Spinal cord (tissue), 10 donors: ENCODE results near the gene FITM2. TPM values are rescaled to one million over a fixed set of nuclear protein-coding genes. Genes with fewer than 3 reads are reported as not detected.

Experiments used
- DNase-seq, 6 donors: peaks; one replicate each; pipeline versions ENCODE4 v3.0.0 to v3.0.0-alpha.2; 2013 to 2015; ENCODE audit warnings: low spot score in 6 of 6, low read depth in 4 of 6
- H3K27ac ChIP-seq: one replicate; pipeline ENCODE4 v1.5.1; 2013; ENCODE audit warnings: low read depth, low read length, control low read depth
- H3K27me3 ChIP-seq: one replicate; pipeline ENCODE4 v1.6.1; 2013; ENCODE audit warnings: low read length; ENCODE audit not compliant: control insufficient read depth, insufficient read depth
- H3K36me3 ChIP-seq: one replicate; pipeline ENCODE4 v1.6.1; 2013; ENCODE audit warnings: low read length; ENCODE audit not compliant: control insufficient read depth, insufficient read depth
- H3K4me1 ChIP-seq: one replicate; pipeline ENCODE4 v1.6.1; 2013; ENCODE audit warnings: low read length; ENCODE audit not compliant: control insufficient read depth, insufficient read depth
- H3K4me3 ChIP-seq: one replicate; pipeline ENCODE4 v1.5.1; 2013; ENCODE audit warnings: low read depth, low read length, control low read depth
- H3K9me3 ChIP-seq: one replicate; pipeline ENCODE4 v1.6.1; 2013; ENCODE audit warnings: low read length; ENCODE audit not compliant: control insufficient read depth, insufficient read depth
- WGBS: methylation state at CpG from one replicate; pipeline ENCODE4 v1.1.5; 2013; ENCODE audit warnings: missing lambda C conversion rate; ENCODE audit not compliant: insufficient coverage; 5-methylcytosine and 5-hydroxymethylcytosine counted together
- polyA plus RNA-seq, 2 donors: library from polyadenylated mRNA; unstranded; fragments of 120-200 nt; gene quantifications; one replicate each; pipeline ENCODE4 v1.2.1, GENCODE V29; 2013; ENCODE audit not compliant: insufficient read length in 2 of 2
- total RNA-seq, 2 donors: library from RNA; depleted of rRNA in 1 of 2; stranded (reverse); fragments of 120-200 nt in 1 of 2; fragments of >200 nt in 1 of 2; gene quantifications; one replicate each; pipeline versions ENCODE4 v1.2.3 to v1.2.4, GENCODE V29; 2013 to 2014
- donor health status: healthy.

The FITM2 gene
- total and polyA plus RNA-seq, 4 donors = 12.5 to 16.5 (median 14.2) TPM

GRCh38 chr20:44288252-44288651 lies 22.8 kb downstream of the FITM2 start:
- Histone ChIP-seq H3K36me3 (no peaks in the 10 kb centered on the region), H3K4me3 (no peak overlapping the region), H3K9me3 (no peaks in the 10 kb centered on the region), H3K4me1 (no peaks in the 10 kb centered on the region), H3K27ac (no peak overlapping the region), H3K27me3 (no peaks in the 10 kb centered on the region)
- WGBS = 100% methylated on average over 2 of the region's 3 CpGs
- no peak for DNase-seq

DNA sequence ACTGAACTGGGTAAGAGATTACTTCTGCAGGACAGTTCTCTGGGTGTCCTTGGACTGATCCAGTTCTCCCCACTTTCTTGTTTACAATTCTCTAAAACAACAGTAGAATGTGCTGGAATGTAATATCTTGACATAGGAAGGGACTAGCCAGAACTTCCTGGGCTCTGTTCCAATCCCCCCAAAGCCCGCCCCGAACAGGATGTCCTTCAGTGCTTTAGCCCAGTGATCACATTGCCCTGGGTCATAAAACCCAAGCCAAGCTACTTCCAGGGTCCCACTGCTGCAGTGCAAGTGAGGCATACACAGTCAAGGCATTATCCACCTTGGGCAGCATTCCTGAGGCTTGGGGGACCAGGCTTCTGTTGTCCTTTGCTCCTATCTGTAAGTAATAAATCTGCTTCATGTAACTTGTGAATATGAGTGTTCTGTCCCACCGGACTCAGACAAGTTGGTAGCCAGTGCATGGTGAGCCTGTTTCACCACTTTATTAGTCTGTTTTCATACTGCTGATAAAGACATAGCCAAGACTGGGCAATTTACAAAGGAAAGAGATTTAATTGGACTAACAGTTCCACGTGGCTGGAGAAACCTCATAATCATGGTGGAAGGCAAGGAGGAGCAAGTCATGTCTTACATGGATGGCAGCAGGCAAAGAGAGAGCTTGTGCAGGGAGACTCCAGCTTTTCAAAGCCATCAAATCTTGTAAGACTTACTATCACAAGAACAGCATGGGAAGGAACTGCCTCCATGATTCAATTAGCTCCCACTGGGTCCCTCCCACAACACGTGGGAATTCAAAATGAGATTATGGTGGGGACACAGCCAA lies 23.5 kb downstream of the FITM2 start:
- Histone ChIP-seq H3K4me3 (no peak overlapping the region), H3K27ac (no peak overlapping the region), H3K4me1 (no peaks in the 10 kb centered on the region), H3K9me3 (no peaks in the 10 kb centered on the region), H3K27me3 (no peaks in the 10 kb centered on the region), H3K36me3 (no peaks in the 10 kb centered on the region)
- no peak for DNase-seq
- WGBS = 82% methylated on average over 3 of the region's 5 CpGs

DNA sequence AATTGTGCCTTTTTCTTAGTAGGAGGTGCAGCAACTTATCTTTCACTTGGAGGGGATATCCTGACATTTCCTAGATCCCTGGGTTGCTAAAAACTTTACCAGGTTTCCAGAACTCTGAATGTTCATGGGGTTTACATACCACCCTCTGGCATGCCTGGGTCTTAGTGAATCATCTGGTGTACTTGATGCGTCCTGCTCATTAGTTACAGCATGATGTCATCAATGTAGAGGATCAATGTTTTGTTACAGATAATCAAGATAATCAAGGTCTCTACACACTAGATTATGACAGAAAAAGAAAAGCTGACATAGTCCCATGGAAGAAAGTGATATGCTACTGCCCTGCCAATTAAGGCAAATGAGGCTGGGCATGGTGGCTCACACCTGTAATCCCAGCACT lies 27.0 kb downstream of the FITM2 start:
- DNase-seq = no peak
- H3K27me3 ChIP-seq = no peaks in the 10 kb centered on the region
- peaks cover 14% of the 10 kb centered on the region for H3K36me3 ChIP-seq
- H3K9me3 ChIP-seq = no peaks in the 10 kb centered on the region
- H3K4me1 ChIP-seq = no peaks in the 10 kb centered on the region
- no peak overlapping the region for H3K27ac ChIP-seq
- H3K4me3 ChIP-seq = no peak overlapping the region
- no CpG with 5 or more reads among the region's 1 CpG for WGBS

GRCh38 chr20:44282192-44282591 lies 28.8 kb downstream of the FITM2 start:
- Histone ChIP-seq H3K27me3 (no peaks in the 10 kb centered on the region), H3K9me3 (no peaks in the 10 kb centered on the region), H3K36me3 (peaks cover 17% of the 10 kb centered on the region), H3K4me3 (no peak overlapping the region), H3K4me1 (no peaks in the 10 kb centered on the region), H3K27ac (no peak overlapping the region)
- no peak for DNase-seq
- WGBS = 100% methylated on average over 1 of the region's 3 CpGs

GRCh38 chr20:44280387-44280786 lies 30.6 kb downstream of the FITM2 start:
- WGBS = no CpG with 5 or more reads among the region's 2 CpGs

DNA sequence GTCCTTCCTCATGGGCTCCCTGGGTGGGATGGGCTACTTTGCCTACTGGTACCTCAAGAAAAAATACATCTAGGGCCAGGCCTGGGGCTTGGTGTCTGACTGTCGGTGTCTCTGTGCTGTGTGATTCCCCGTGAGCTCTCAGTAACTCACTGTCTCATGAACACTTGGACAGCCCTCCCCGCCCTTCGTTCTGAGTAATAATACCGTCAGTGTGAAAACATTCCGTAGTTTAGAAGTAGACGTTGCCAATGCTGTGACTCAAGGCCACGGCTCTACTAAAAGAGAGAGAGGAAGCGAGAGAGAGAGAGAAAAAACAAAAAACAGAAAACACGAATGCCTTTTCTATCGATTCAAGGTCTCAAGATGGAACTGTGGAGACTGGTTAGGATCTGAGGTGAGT lies 31.8 kb downstream of the FITM2 start:
- H3K36me3 ChIP-seq = peaks cover 17% of the 10 kb centered on the region
- no peak for DNase-seq
- no peaks in the 10 kb centered on the region for H3K27me3 ChIP-seq
- no peaks in the 10 kb centered on the region for H3K4me1 ChIP-seq
- H3K4me3 ChIP-seq = no peak overlapping the region
- no peak overlapping the region for H3K27ac ChIP-seq
- no peaks in the 10 kb centered on the region for H3K9me3 ChIP-seq
- 89% methylated on average over 9 of the region's 11 CpGs for WGBS

More at GRCh38 chr20:44280387-44280786, 30.6 kb downstream of the FITM2 start:
- DNase-seq = no peak
- H3K4me1 ChIP-seq = no peaks in the 10 kb centered on the region
- no peaks in the 10 kb centered on the region for H3K27me3 ChIP-seq
- no peak overlapping the region for H3K27ac ChIP-seq
- no peaks in the 10 kb centered on the region for H3K9me3 ChIP-seq
- H3K36me3 ChIP-seq = peaks cover 17% of the 10 kb centered on the region
- H3K4me3 ChIP-seq = no peak overlapping the region

DNA sequence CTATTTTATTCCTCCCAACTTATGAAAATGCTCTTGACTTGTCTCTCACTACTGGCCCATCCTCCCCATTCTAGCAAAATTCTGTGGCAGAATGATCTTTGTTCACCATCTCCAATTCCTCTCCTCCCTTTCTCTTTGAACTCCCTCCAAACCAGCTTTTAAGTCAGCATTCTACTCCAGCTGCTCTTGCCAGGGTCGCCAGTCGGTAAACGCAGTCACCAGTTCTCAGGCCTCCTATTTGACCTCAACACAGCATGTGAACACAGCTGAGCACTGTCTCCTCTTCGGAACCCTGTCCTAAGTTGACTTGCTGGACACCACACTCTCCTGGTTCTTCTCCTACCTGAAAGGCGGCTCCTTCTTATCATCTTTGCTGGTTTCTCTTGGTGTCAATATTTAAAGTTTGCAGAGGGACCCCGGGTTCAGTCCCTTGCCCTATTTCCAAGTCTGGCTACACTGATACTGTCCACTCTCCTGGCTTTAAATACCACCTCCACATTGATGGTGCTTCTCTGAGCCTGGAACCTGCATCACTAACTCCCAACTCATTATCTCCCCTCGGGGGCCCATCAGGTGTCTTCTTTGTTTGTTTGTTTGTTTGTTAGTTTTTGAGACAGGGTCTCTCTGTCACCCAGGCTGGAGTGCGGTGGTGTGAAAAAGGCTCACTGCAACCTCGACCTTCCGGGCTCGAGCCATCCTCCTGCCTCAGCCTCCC lies 36.5 kb downstream of the FITM2 start:
- no peak for DNase-seq
- peaks cover 23% of the 10 kb centered on the region for H3K36me3 ChIP-seq
- H3K4me3 ChIP-seq = no peak overlapping the region
- 85% methylated on average over 9 of the region's 11 CpGs for WGBS
- no peaks in the 10 kb centered on the region for H3K27me3 ChIP-seq
- no peaks in the 10 kb centered on the region for H3K9me3 ChIP-seq
- no peaks in the 10 kb centered on the region for H3K4me1 ChIP-seq
- H3K27ac ChIP-seq = no peak overlapping the region

DNA sequence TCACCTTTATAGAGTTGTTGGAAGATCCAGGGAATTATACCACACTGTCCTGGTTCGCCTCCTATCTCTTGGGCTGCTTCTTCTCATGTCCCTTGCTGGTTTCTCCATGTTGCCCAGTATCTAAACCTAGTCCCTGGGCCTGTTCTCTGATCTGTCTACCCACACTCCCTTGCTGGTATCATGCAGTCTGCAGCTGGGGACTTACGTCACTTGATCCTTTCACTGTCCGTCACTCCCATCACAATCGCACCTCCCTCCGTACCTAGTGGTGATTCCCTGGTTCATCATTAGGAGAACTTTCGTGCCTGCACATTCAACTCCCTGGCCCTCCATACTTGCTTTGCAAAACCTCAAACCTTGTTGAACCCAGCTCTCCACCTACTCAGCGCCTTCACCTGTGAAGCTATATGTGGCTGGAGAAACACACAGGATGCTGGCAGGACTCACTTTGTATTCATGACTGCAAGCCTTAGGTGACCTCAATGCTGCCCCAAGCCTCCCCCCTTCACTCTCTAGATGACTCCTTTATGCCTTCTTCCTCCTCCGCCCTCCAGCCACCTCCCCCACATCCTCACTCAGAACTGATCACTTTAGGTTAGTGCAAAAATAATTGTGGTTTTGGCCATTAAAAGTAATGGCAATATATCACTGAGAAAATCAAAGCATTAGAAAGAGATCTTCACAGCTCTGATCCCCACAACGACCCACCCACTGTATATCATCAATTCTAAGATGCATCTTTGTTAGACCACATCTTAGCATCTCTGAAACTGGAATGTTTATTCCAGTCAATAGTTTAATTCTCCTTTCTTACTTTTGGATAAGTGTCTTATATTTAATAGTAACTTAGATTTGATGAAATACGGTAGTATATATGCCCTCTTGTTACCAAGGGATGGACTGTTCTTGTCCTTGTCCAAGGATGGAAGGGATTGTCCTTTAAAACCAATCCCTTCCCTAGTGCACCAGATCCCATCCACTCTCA lies 37.5 kb downstream of the FITM2 start:
- no peak for DNase-seq
- Histone ChIP-seq H3K27ac (no peak overlapping the region), H3K36me3 (peaks cover 21% of the 10 kb centered on the region), H3K27me3 (no peaks in the 10 kb centered on the region), H3K4me3 (no peak overlapping the region), H3K9me3 (no peaks in the 10 kb centered on the region), H3K4me1 (no peaks in the 10 kb centered on the region)
- WGBS = 95% methylated on average over 7 of the region's 10 CpGs

DNA sequence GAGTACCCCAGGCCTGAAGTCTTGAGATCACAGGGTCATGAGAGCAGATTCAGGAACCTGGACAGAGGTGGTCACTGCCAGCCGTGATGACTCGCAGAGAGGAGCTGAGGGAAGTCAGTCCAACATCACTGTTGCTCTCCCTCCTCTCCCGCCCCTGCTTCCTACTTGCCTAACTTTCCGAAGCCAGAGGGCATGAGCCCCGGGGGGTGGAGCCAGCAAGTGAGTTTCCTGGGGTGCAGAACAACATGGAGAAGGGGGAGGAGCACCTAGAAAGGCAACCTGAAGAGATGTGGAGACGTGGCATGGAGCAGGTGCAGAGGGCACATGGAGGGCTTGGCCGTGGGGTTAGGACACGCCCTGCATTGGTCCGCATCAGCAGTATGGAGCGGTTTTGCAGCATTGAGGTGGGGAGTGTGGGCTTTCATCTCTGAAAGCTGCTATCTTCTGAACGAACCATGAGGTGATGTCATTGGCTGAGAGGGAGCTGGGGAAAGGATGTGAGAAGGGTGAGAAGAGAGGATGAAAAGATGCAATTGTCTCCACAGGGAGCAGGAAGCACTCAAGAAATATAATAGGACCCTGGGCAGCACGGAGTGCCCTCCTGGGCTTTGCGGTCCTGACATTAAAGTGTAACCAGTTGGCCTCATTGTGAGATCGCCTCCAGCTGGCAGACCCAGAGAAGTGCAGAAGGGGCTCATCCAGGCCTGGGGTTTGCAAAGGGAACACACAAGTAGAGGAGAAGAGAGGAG lies 38.9 kb downstream of the FITM2 start:
- Histone ChIP-seq H3K4me3 (no peak overlapping the region), H3K27me3 (no peaks in the 10 kb centered on the region), H3K27ac (no peak overlapping the region), H3K9me3 (no peaks in the 10 kb centered on the region), H3K36me3 (peaks cover 30% of the 10 kb centered on the region), H3K4me1 (no peaks in the 10 kb centered on the region)
- WGBS = 48% methylated on average over 12 of the region's 14 CpGs
- no peak for DNase-seq
